Heart left ventricle (tissue), 16 donors: ENCODE measurements around the gene HMGB1. TPM values are rescaled to one million over a fixed set of nuclear protein-coding genes. Genes with fewer than 3 reads are reported as not detected.

ENCODE experiments used
- ATAC-seq, 4 donors: fragments of 200-7000 bp; cut with Tn5 transposase; one replicate each; pipeline ENCODE4 v1.9.1; 2020 to 2022; ENCODE audit warnings: moderate library complexity in 4 of 4, mild to moderate bottlenecking in 3 of 4, moderate number of reproducible peaks in 1 of 4
- DNase-seq, 5 donors: peaks; one replicate each; pipeline ENCODE4 v3.0.0-alpha.2; 2020
- H3K27ac ChIP-seq, 12 donors: fragments of 200-600 bp; sonication (generic) in 4 of 12; one replicate each; pipeline versions ENCODE4 v1.5.0 to v1.8.0; 2016 to 2022; ENCODE audit warnings: mild to moderate bottlenecking in 2 of 12
- H3K27me3 ChIP-seq, 9 donors: fragments of 200-600 bp; sonication (generic) in 2 of 9; one replicate each; pipeline versions ENCODE4 v1.5.1 to v1.8.0; 2016 to 2022; ENCODE audit warnings: mild to moderate bottlenecking in 3 of 9
- H3K36me3 ChIP-seq, 9 donors: fragments of 200-600 bp; sonication (generic) in 2 of 9; one replicate each; pipeline versions ENCODE4 v1.5.0 to v1.8.0; 2018 to 2022; ENCODE audit warnings: mild to moderate bottlenecking in 2 of 9
- H3K4me1 ChIP-seq, 12 donors: fragments of 200-600 bp; sonication (generic) in 4 of 12; one replicate each; pipeline versions ENCODE4 v1.5.0 to v1.8.0; 2016 to 2022; ENCODE audit warnings: mild to moderate bottlenecking in 3 of 12
- H3K4me3 ChIP-seq, 12 donors: fragments of 200-600 bp; sonication (generic) in 4 of 12; one replicate each; pipeline versions ENCODE4 v1.5.0 to v1.8.0; 2017 to 2022; ENCODE audit warnings: mild to moderate bottlenecking in 9 of 12, moderate library complexity in 4 of 12
- H3K9me3 ChIP-seq, 12 donors: fragments of 200-600 bp; sonication (generic) in 4 of 12; one replicate each; pipeline versions ENCODE4 v1.5.0 to v1.8.0; 2016 to 2022; ENCODE audit warnings: mild to moderate bottlenecking in 1 of 12
- CTCF ChIP-seq, 12 donors: fragments of 200-600 bp; sonication (generic) in 4 of 12; IDR thresholded peaks; one replicate each; pipeline versions ENCODE4 v1.5.0 to v1.8.0; 2018 to 2022; ENCODE audit warnings: antibody characterized with exemption in 12 of 12, mild to moderate bottlenecking in 5 of 12
- POLR2A ChIP-seq, 2 donors: fragments of 450-650 bp; IDR thresholded peaks; one replicate each; pipeline ENCODE4 v1.6.1; 2017; ENCODE audit warnings: antibody characterized with exemption in 2 of 2, mild to moderate bottlenecking in 2 of 2, moderate library complexity in 2 of 2
- WGBS, 4 donors: extraction: QIAGEN DNeasy Blood & Tissue Kit in 2 of 4; methylation state at CpG; one replicate each; pipeline versions ENCODE4 v1.1.5 to v1.1.7; 2013 to 2018; 5-methylcytosine and 5-hydroxymethylcytosine counted together
- intact Hi-C, 10 donors: fragments of 100-400 bp; cut with DNase I; formaldehyde crosslinking; loops; one replicate each; pipeline versions ENCODE4 v1.11.1 to v1.14.2; 2022
- polyA plus RNA-seq, 2 donors: library from polyadenylated mRNA; stranded (reverse); fragments of 200-250 nt; gene quantifications; one replicate each; pipeline ENCODE4 v1.2.3, GENCODE V29; 2013
- total RNA-seq, 9 donors: library from RNA; depleted of rRNA in 2 of 9; stranded (reverse); fragments of >200 nt in 2 of 9; fragmentation: NEBNext Ultra II Directional in 3 of 9; extraction: Animal tissue kit (Norgen Biotek cat#: 25700) in 3 of 9; gene quantifications; one replicate each; pipeline versions ENCODE4 v1.1.0 to v1.2.4, GENCODE V29; 2016 to 2023
- donor health status: ischemic (EF 13 %, LVEDD 7.1; RV severe dilation, severe dysfunction).
- donor health status: healthy with polysubstance abuse.
- donor health status: DM: no; HTN: yes; CAD: no.
- donor health status: DM: no; HTN: no; CAD: no.
- donor health status: ischemic (EF 25% LVEDD 6.9; RV normal size, moderate dysfunction).
- donor health status: ischemic (EF 25% LVEDD 5.7; RV mildly dilated, moderate dysfunction).
- donor health status: healthy.
- donor health status: DM: yes; HTN: yes; CAD: no.
- donor health status: ischemic (EF 35%, LVEDD 5.7; RV mildly dilated, moderate dysfunction).
- donor health status: nonischemic (EF 11% LVEDD 7.7; RV severe dilation, severe dysfunction).
- donor health status: DM: yes; HTN: yes; CAD: no.
- donor health status: PGD.
- donor health status: ischemic (EF 29% LVEDD 5.4; RV normal size, mild dysfunction).
- donor health status: nonischemic (EF 23%, LVEDD 6.1; RV moderate dilation, normal function).

Gene HMGB1
- total and polyA plus RNA-seq, 11 donors: 137 to 361 (median 177) TPM

- Histone ChIP-seq H3K27ac (peak within 1 kb of the TSS; percentile 80 to 98 (median 94)), H3K4me3 (peak within 1 kb of the TSS; percentile 16 to 81 (median 67)), H3K4me1 (peaks cover 0 to 18% (median 7%) of the 10 kb centered on the region in 12 donors), H3K27me3 (no peaks in the 10 kb centered on the region), H3K9me3 (no peaks in the 10 kb centered on the region), H3K36me3 (no peaks in the 10 kb centered on the region)
- TF ChIP-seq POLR2A (IDR thresholded peaks at IDR 0.05) (peak in 1 of 2 donors; percentile 51), CTCF (IDR thresholded peaks at IDR 0.05) (no peak)
- peak; percentile 82 to 95 (median 90) for ATAC-seq
- intact Hi-C loops: loop anchor here in 6 of 10 donors (1.0 to 10.0 kb wide), 7 partner anchors 23 to 195 kb away; partner anchors contain the start of genes KATNAL1 (in 2 of the 6), HMGB1 (in 1 of the 6) and USPL1 (in 1 of the 6)
- 1% methylated on average over 31 to 57 of the region's 57 CpGs for WGBS, 4 donors
- DNase-seq: peak; percentile 78 to 91 (median 84)
These were observed 43.5 kb downstream of the HMGB1 start, which contains the start of gene UBE2L5 for GRCh38 chr13:30422054-30422839. TSS of gene UBE2L5 (plus strand) at chr13:30422493. CDS start at chr13:30427991, 5,498 bp downstream.

GRCh38 chr13:30421093-30422053, 44.4 kb downstream of the HMGB1 start:
- ATAC-seq (peak; percentile 89 to 97 (median 94)), DNase-seq (peak; percentile 88 to 93 (median 89))
- WGBS, 4 donors: 7 to 11% (median 9%) methylated on average over 43 to 53 of the region's 53 CpGs
- peaks cover 0 to 18% (median 7%) of the 10 kb centered on the region in 12 donors for H3K4me1 ChIP-seq
- no peaks in the 10 kb centered on the region for H3K36me3 ChIP-seq
- peak overlapping the region; percentile 80 to 98 (median 94) for H3K27ac ChIP-seq
- intact Hi-C loops: loop anchor here in 6 of 10 donors (1.0 to 10.0 kb wide), 8 partner anchors 24 to 195 kb away; partner anchors contain the start of genes KATNAL1 (in 2 of the 6), USPL1 (in 2 of the 6) and HMGB1 (in 1 of the 6)
- H3K9me3 ChIP-seq: no peaks in the 10 kb centered on the region
- H3K4me3 ChIP-seq: peak overlapping the region; percentile 8 to 81 (median 67)
- TF ChIP-seq CTCF (IDR thresholded peaks at IDR 0.05) (no peak), POLR2A (IDR thresholded peaks at IDR 0.05) (peak in 1 of 2 donors; percentile 71)
- no peaks in the 10 kb centered on the region for H3K27me3 ChIP-seq

DNA sequence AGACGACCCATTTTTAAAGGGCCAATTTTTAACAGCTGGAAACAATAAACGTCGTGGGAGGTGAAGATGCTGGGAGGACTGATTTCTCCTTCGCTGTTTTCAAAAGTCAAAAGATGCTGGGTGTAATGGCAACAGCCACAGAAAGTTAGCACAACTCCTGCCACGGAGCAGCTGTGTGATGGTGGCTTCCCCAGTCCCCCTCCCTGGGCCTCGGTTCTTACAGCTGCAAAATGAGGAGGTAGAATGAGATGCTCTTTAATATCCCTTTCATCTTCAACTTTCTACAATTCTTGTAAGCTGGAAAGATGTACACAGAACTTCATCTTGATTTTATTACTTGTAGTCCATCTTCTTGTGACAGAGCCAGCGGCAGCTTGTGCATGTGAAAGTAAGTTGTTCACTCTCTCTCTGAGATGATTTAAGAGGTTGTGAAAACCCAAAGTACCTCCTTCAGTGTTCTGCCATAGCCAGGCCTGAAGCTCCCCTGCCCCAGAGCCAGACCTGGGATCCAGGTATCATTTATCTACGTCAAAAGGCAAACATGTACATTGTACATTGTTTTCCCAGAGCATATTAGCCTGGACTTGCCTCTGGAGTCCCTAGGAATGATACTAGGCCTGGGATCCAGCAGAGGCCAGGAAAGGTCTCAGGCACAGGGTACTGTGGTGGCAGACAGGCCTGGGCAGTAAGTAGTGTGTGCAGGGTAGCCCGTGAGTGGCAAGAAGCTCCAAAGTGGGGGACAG, 46.8 kb downstream of the HMGB1 start:
- Histone ChIP-seq H3K4me3 (no peak overlapping the region), H3K9me3 (no peaks in the 10 kb centered on the region), H3K4me1 (peaks cover 0 to 18% (median 7%) of the 10 kb centered on the region in 12 donors), H3K36me3 (no peaks in the 10 kb centered on the region), H3K27me3 (no peaks in the 10 kb centered on the region), H3K27ac (peak overlapping the region in 1 of 12 donors; percentile 98)
- ATAC-seq: no peak
- intact Hi-C loops: no loop called here
- WGBS, 4 donors: 88 to 92% (median 91%) methylated on average over 9 of the region's 9 CpGs
- TF ChIP-seq POLR2A (IDR thresholded peaks at IDR 0.05) (no peak), CTCF (IDR thresholded peaks at IDR 0.05) (no peak)
- no peak for DNase-seq
